T-helper 22 cell (primary cell): ENCODE data around the gene NAPA.

Experiments
- DNase-seq: peaks from one replicate; pipeline ENCODE4 v3.0.0-alpha.2; 2020; ENCODE audit warnings: low read depth

Gene NAPA

GRCh38 chr19:47499863-47500830, 14.7 kb downstream of the NAPA start:
- DNase-seq = no peak

- no peak for DNase-seq
Observed at GRCh38 chr19:47499371-47499770, 15.5 kb downstream of the NAPA start.

GRCh38 chr19:47498561-47498960, 16.3 kb downstream of the NAPA start:
- DNase-seq = no peak

- no peak for DNase-seq
Observed at GRCh38 chr19:47497821-47498520, 16.9 kb downstream of the NAPA start.

GRCh38 chr19:47497050-47497766, 17.7 kb downstream of the NAPA start:
- no peak for DNase-seq

GRCh38 chr19:47495478-47496372, 19.1 kb downstream of the NAPA start:
- DNase-seq = no peak

GRCh38 chr19:47494729-47495128, 20.1 kb downstream of the NAPA start:
- DNase-seq = no peak

- no peak for DNase-seq
Observed at GRCh38 chr19:47494211-47494547, 20.7 kb downstream of the NAPA start.

GRCh38 chr19:47493378-47494210, 21.3 kb downstream of the NAPA start:
- no peak for DNase-seq

GRCh38 chr19:47492571-47493377, 22.1 kb downstream of the NAPA start:
- no peak for DNase-seq

GRCh38 chr19:47492137-47492533, 22.7 kb downstream of the NAPA start:
- DNase-seq = no peak

- no peak for DNase-seq
Observed at GRCh38 chr19:47491358-47492136, 23.3 kb downstream of the NAPA start.

- DNase-seq = no peak
Observed at GRCh38 chr19:47490847-47491246, 24.0 kb downstream of the NAPA start.

GRCh38 chr19:47490031-47490430, 24.8 kb downstream of the NAPA start:
- DNase-seq = no peak

- no peak for DNase-seq
Observed at GRCh38 chr19:47489072-47489914, 25.6 kb downstream of the NAPA start.

GRCh38 chr19:47487551-47488515, 27.0 kb downstream of the NAPA start:
- no peak for DNase-seq

- DNase-seq = no peak
Observed at GRCh38 chr19:47486900-47487299, 28.0 kb downstream of the NAPA start.
